ENCODE measurements around the gene MALRD1.

DNA sequence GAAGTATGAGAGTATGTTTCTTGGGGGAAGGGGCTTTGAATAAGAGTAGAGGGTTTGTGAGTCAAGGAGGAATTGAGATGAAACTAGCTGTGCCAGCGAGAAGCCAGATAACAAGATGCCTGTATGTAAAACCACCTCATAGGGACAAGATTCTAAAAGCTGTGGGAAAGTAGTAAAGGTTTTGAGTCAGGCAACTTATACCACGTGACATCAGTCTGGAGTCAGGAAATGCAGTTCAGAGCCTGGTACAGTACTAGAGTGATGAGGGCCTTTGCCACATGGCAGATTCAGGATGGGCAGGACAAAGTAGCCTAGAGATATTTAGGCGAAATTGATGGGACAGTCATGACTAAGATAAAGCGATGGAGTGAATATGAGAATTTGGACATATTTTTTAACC lies 627.5 kb downstream of the MALRD1 start:
- TF ChIP-seq, protein P1, sequence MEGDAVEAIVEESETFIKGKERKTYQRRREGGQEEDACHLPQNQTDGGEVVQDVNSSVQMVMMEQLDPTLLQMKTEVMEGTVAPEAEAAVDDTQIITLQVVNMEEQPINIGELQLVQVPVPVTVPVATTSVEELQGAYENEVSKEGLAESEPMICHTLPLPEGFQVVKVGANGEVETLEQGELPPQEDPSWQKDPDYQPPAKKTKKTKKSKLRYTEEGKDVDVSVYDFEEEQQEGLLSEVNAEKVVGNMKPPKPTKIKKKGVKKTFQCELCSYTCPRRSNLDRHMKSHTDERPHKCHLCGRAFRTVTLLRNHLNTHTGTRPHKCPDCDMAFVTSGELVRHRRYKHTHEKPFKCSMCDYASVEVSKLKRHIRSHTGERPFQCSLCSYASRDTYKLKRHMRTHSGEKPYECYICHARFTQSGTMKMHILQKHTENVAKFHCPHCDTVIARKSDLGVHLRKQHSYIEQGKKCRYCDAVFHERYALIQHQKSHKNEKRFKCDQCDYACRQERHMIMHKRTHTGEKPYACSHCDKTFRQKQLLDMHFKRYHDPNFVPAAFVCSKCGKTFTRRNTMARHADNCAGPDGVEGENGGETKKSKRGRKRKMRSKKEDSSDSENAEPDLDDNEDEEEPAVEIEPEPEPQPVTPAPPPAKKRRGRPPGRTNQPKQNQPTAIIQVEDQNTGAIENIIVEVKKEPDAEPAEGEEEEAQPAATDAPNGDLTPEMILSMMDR (IDR thresholded peaks at IDR 0.05) = no peak
- no peak for TF ChIP-seq POLR2A (IDR thresholded peaks at IDR 0.05)

Measured in Peyer's patch (tissue), 4 donors.